Caco-2 (cell line): ENCODE measurements around the gene FAM124A. TPM values are rescaled to one million over a fixed set of nuclear protein-coding genes. Genes with fewer than 3 reads are reported as not detected.

Experiments used
- BruUV-seq: library from RNA; stranded (reverse); fragments of 400-500 nt; replicated peaks from 2 replicates; lab custom pipeline; 2021; lab: Mats Ljungman, UMichigan
- CTCF ChIA-PET: fragments of 300-600 bp; sonication (Branson Sonifier 250); formaldehyde crosslinking; loops from one replicate; lab custom pipeline; 2022; ENCODE audit warnings: antibody characterized with exemption; lab: Charles Lee
- POLR2A ChIA-PET: fragments of 300-600 bp; sonication (Branson Sonifier 250); formaldehyde crosslinking; loops from one replicate; lab custom pipeline; 2022; ENCODE audit warnings: antibody characterized with exemption; lab: Charles Lee
- DNase-seq, 2 experiments: peaks; one replicate each; pipeline versions ENCODE4 v3.0.0 to v3.0.0-alpha.2; 2020 to 2022
- H3K27me3 ChIP-seq: replicated peaks from 2 replicates; pipeline ENCODE4 v1.6.0; 2011; ENCODE audit warnings: low read length; ENCODE audit not compliant: control insufficient read depth, insufficient read depth
- H3K36me3 ChIP-seq: 2 replicates; pipeline ENCODE4 v1.5.1; 2011; ENCODE audit warnings: low read length; ENCODE audit not compliant: control insufficient read depth, insufficient read depth
- H3K4me1 ChIP-seq: fragments of 250-450 bp; sonication (Bioruptor Pico); 2 replicates; pipeline ENCODE4 v1.5.1; 2020; ENCODE audit warnings: mild to moderate bottlenecking
- H3K4me3 ChIP-seq: 2 replicates; pipeline ENCODE4 v1.5.1; 2011; ENCODE audit warnings: low read depth, mild to moderate bottlenecking, control low read depth, low read length
- H3K9me3 ChIP-seq: fragments of 250-450 bp; sonication (Bioruptor Pico); 2 replicates; pipeline ENCODE4 v1.5.1; 2020; ENCODE audit warnings: mild to moderate bottlenecking, moderate library complexity
- H3K27ac Mint-ChIP-seq: one replicate; pipeline ENCODE4 v1.8.0; 2022; ENCODE audit warnings: mixed read lengths; ENCODE audit not compliant: unreplicated experiment
- H3K27me3 Mint-ChIP-seq: one replicate; pipeline ENCODE4 v1.8.0; 2022; ENCODE audit warnings: mixed read lengths; ENCODE audit not compliant: insufficient read depth, unreplicated experiment
- H3K36me3 Mint-ChIP-seq: one replicate; pipeline ENCODE4 v1.8.0; 2022; ENCODE audit warnings: mild to moderate bottlenecking, mixed read lengths; ENCODE audit not compliant: insufficient read depth, unreplicated experiment
- H3K4me1 Mint-ChIP-seq: one replicate; pipeline ENCODE4 v1.8.0; 2022; ENCODE audit warnings: low read depth, mixed read lengths; ENCODE audit not compliant: unreplicated experiment
- H3K4me3 Mint-ChIP-seq: one replicate; pipeline ENCODE4 v1.8.0; 2022; ENCODE audit warnings: mild to moderate bottlenecking, moderate library complexity, mixed read lengths; ENCODE audit not compliant: unreplicated experiment
- H3K9me3 Mint-ChIP-seq: one replicate; pipeline ENCODE4 v1.8.0; 2022; ENCODE audit warnings: mixed read lengths; ENCODE audit not compliant: unreplicated experiment
- CTCF ChIP-seq, 2 experiments: fragments of 200-600 bp in 1 of 2; IDR thresholded peaks; 1 replicate in 1 of 2; 2 replicates in 1 of 2; pipeline versions ENCODE4 v1.5.1 to v1.8.0; 2011 to 2022; ENCODE audit warnings: antibody characterized with exemption in 1 of 2, control low read depth in 1 of 2, inconsistent platforms in 1 of 2, low read depth in 1 of 2, low read length in 1 of 2, mild to moderate bottlenecking in 1 of 2, moderate library complexity in 1 of 2; ENCODE audit not compliant: insufficient read depth in 1 of 2, severe bottlenecking in 1 of 2, unreplicated experiment in 1 of 2
- intact Hi-C: fragments of 100-400 bp; cut with micrococcal nuclease; formaldehyde crosslinking; loops from one replicate; pipeline ENCODE4 v1.10.0; 2022; ENCODE audit not compliant: unreplicated experiment
- total RNA-seq: library from RNA; stranded (reverse); gene quantifications from 2 replicates; pipeline ENCODE4 v1.2.3, GENCODE V29; 2022

Gene FAM124A
- total RNA-seq, 1 experiment from 2014 or later = 0.52 TPM

GRCh38 chr13:51276636-51277035 is 54.4 kb downstream of the FAM124A start:
- TF ChIP-seq CTCF (IDR thresholded peaks at IDR 0.05; ENCODE audit: insufficient read depth in 1 of 2, low read depth in 1 of 2, low read length in 1 of 2, severe bottlenecking in 1 of 2, unreplicated experiment in 1 of 2) = no peak
- H3K4me3 Mint-ChIP-seq = no peak overlapping the region
- no peaks in the 10 kb centered on the region for H3K9me3 ChIP-seq
- no peaks in the 10 kb centered on the region for H3K36me3 ChIP-seq
- DNase-seq = no peak
- H3K27me3 Mint-ChIP-seq = no peaks in the 10 kb centered on the region
- intact Hi-C loops = no loop called here
- no peaks in the 10 kb centered on the region for H3K4me1 Mint-ChIP-seq
- H3K9me3 Mint-ChIP-seq = no peaks in the 10 kb centered on the region
- H3K4me1 ChIP-seq = no peaks in the 10 kb centered on the region
- no peak overlapping the region for H3K27ac Mint-ChIP-seq
- no peak overlapping the region for H3K4me3 ChIP-seq
- BruUV-seq = no TSS peak
- POLR2A ChIA-PET = no interaction called here
- CTCF ChIA-PET = no interaction called here
- H3K27me3 ChIP-seq = no peaks in the 10 kb centered on the region
- no peaks in the 10 kb centered on the region for H3K36me3 Mint-ChIP-seq

GRCh38 chr13:51277928-51278327 is 55.7 kb downstream of the FAM124A start:
- POLR2A ChIA-PET = no interaction called here
- Mint-ChIP-seq H3K27me3 (no peaks in the 10 kb centered on the region), H3K4me1 (no peaks in the 10 kb centered on the region), H3K36me3 (no peaks in the 10 kb centered on the region), H3K9me3 (no peaks in the 10 kb centered on the region), H3K4me3 (no peak overlapping the region), H3K27ac (no peak overlapping the region)
- Histone ChIP-seq H3K27me3 (no peaks in the 10 kb centered on the region), H3K9me3 (no peaks in the 10 kb centered on the region), H3K4me3 (no peak overlapping the region), H3K36me3 (no peaks in the 10 kb centered on the region), H3K4me1 (no peaks in the 10 kb centered on the region)
- no peak for DNase-seq
- no peak for TF ChIP-seq CTCF (IDR thresholded peaks at IDR 0.05; ENCODE audit: insufficient read depth in 1 of 2, low read depth in 1 of 2, low read length in 1 of 2, severe bottlenecking in 1 of 2, unreplicated experiment in 1 of 2)
- intact Hi-C loops = no loop called here
- BruUV-seq = no TSS peak
- CTCF ChIA-PET = no interaction called here

- H3K4me3 Mint-ChIP-seq = no peak overlapping the region
- no peaks in the 10 kb centered on the region for H3K27me3 ChIP-seq
- POLR2A ChIA-PET = no interaction called here
- intact Hi-C loops = no loop called here
- H3K4me1 ChIP-seq = no peaks in the 10 kb centered on the region
- H3K36me3 Mint-ChIP-seq = no peaks in the 10 kb centered on the region
- no peak for DNase-seq
- TF ChIP-seq CTCF (IDR thresholded peaks at IDR 0.05; ENCODE audit: insufficient read depth in 1 of 2, low read depth in 1 of 2, low read length in 1 of 2, severe bottlenecking in 1 of 2, unreplicated experiment in 1 of 2) = no peak
- no peaks in the 10 kb centered on the region for H3K4me1 Mint-ChIP-seq
- no peaks in the 10 kb centered on the region for H3K9me3 Mint-ChIP-seq
- H3K36me3 ChIP-seq = no peaks in the 10 kb centered on the region
- H3K9me3 ChIP-seq = no peaks in the 10 kb centered on the region
- no peak overlapping the region for H3K27ac Mint-ChIP-seq
- BruUV-seq = no TSS peak
- CTCF ChIA-PET = no interaction called here
- no peaks in the 10 kb centered on the region for H3K27me3 Mint-ChIP-seq
- H3K4me3 ChIP-seq = no peak overlapping the region
Observed at GRCh38 chr13:51278426-51279130, 56.4 kb downstream of the FAM124A start.
